Fibroblast of gingiva (primary cell): Measurements from ENCODE around the gene OR2A42.
"Not testable (repeated sequence)": the region's sequence is repeated elsewhere in the genome, so short reads cannot be mapped to it uniquely, and the experiment has no call there.

Experiments used
- DNase-seq: peaks from one replicate; pipeline ENCODE4 v3.0.0-alpha.2; 2011; ENCODE audit warnings: low read depth

OR2A42 gene, protein sequence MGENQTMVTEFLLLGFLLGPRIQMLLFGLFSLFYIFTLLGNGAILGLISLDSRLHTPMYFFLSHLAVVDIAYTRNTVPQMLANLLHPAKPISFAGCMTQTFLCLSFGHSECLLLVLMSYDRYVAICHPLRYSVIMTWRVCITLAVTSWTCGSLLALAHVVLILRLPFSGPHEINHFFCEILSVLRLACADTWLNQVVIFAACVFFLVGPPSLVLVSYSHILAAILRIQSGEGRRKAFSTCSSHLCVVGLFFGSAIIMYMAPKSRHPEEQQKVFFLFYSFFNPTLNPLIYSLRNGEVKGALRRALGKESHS

DNA sequence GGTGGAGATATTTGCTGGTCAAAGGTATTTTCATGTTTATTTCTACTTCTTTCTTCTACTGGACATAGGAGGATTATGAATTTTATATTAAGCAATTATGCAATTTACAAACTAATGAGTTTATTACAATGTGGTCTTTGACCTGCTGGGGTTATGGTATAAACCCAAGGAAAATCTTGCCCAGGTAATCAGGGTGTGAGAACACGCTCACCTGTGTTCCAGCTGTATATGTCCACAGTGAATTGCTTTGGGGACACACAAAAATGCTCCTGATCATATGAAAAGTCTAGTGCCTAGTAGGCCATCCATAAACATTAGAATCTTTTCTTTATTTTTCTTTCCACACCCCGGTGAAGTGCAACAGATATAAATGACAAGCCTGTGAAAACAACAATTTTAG is at the start of gene OR2A42:
TSS of gene OR2A42 (minus strand) at position 241 of the 400 bp plus-strand sequence. CDS start 6,762 bp downstream, outside the sequence.
- not testable (repeated sequence) for DNase-seq

DNA sequence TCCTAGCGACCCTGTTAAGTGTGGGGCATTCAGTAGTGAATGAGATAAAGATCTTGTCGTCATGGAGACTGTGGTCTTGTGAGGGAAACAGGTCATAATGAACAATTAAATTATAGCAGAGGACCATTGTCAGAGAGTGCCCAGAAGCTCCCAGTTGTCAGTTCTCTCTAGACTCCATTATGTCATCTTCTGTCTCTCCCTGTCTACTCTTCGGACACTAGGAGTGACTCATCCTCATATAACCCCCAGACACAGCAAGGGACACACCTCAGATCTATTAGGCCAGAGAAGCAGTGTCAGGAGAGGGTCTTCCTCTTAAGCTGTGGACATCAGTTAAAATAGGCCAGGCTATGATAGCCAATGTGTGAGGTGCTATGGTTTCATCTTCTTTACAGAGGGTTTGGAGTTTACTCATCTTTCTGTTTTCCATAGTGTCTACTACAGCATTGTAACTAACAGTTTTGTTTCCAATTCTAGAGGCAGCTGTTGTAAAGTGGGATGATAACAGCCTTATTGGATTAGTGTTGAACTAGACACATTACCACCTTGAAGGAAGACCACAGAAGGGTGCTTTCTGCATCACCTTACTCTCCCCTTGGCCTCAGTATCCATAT is 47.9 kb upstream of the OR2A42 start:
- DNase-seq = not testable (repeated sequence)

DNA sequence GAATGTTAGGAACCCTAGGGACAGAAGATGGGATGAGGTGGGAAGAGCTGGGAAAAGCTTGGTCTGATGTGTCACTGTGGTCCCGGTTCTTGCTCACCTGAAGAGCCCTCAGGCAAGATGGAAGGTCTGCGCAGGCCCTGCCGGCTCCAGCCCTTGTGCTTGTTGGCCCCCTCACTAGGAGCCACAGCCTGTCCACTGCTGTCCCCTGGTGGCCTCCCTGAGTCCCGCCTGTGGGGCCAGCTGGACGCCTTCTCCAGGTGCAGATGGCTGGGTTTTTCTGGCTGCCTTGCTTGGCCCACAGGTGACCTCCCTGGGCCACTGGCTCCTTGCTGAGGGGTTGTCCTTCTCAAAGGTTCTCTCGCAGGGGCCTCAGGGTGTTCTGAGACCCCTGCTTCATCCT is 44.3 kb upstream of the OR2A42 start:
- DNase-seq = not testable (repeated sequence)

DNA sequence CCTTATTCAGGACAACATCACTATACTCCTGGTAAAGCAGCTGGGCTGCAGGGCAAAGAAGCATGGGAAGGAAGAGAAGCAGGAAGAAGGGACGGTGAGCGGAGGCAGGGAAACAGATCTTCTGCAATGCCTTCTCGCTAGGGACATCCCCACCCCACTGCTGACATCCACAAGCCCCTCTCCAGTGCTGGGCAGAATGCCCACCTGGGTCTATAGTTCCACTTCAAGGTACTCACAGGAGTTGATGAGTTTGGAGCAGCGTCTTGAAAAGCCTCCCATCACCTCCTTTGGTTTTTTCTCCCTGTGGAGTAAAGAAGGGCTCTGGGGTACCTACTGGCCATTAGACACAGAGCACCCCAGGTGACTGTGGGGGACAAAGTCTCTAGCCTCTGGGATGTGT is 43.1 kb upstream of the OR2A42 start:
- DNase-seq = not testable (repeated sequence)

DNA sequence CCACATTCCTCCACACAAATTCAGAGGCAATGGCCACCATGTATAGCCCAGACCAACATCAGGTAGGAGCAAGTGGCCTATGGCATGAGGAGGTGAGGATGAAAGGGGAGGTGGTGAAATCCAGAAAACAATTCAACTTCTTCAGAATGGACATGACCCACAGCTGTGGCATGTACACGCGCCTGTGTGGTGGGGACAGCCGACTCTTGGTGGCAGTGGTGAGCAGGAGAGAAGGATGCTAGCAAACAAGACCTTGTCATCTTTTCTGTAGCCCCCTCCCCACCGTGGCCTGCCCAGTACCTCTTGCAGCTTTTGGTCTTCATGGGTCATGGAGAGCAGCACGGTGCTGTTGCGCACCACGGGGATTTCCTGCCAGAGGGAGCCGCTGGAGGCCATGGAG is 42.6 kb upstream of the OR2A42 start:
- DNase-seq = not testable (repeated sequence)

DNA sequence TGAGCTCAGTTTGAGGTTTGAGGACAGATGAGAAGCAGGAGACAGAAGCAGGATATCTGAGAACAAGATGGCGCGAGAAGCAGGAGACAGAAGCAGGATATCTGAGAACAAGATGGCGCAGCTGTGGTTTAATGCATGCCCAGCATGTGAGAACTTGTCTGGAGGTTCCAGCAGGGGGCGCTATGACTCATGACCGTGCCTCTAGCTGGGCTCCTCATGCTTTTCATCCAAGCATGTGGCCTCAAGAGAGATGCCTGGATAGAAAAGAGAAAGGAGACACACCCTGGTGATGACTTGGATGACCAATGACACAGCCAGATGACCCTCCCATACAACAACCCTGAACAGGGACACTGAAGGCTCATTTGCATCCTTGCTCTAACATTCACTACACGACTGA is 40.6 kb upstream of the OR2A42 start:
- not testable (repeated sequence) for DNase-seq

DNA sequence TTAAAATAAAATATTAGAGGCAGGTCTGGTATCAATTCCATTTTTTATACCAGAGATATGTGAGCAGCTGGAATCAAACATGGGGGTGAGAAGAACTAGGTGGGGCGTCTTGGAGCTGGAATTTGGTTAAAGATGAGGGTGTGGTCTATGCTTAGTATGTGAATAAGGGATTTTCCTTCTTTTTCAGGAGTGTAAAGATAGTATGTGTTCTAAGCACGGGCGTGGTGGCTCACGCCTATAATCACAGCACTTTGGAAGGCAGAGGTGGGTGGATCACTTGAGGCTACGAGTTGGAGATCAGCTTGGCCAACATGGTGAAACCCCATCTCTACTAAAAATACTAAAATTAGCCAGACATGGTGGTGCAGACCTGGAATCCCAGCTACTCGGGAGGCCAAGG is 35.9 kb upstream of the OR2A42 start:
- DNase-seq = not testable (repeated sequence)

DNA sequence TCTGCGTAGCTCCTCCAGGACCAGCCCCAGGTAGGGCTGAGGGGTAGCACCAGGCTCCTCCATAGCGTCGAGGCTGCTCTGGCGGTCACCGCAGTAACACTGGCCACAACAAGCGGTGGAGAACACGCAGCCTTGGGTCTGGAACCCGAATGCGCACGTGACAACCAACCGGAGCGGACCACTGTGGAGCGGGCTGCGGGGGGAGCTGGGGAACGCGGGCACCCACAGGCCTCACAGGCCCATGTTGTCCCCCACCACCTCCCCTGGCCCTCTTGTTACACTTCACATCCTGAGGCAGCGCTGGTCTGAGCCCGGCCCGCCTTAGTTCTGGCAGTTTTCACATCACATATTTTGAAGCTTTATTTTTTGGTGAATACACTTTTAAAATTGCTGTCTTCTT is 29.8 kb upstream of the OR2A42 start, which contains the start of gene CTAGE8:
TSS of gene CTAGE8 (minus strand) at position 101 of the 400 bp plus-strand sequence. CDS start at position 63, 38 bp downstream.
- DNase-seq = not testable (repeated sequence)

DNA sequence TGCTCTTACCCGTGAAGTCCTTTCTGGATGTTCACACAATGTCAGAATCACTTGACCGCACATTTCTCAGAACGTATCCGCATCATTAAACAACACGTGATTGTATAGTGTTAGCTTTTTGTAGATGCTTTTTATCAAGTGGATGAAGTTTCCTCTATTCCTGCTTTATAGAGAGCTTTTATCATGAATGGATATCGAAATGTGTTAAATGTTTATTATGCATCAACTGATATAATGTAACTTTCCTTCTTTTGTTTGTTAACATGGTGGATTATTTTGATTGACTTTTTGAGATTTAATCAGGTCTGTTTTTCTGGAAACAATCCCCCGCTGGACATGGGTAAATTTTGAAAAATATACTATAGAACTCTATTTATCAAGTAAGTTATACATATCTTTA is 25.3 kb upstream of the OR2A42 start, which contains the start of gene OR2A7:
TSS of gene OR2A7 (minus strand) at position 101 of the 400 bp plus-strand sequence. CDS start 5,164 bp downstream, outside the sequence.
- DNase-seq = not testable (repeated sequence)

DNA sequence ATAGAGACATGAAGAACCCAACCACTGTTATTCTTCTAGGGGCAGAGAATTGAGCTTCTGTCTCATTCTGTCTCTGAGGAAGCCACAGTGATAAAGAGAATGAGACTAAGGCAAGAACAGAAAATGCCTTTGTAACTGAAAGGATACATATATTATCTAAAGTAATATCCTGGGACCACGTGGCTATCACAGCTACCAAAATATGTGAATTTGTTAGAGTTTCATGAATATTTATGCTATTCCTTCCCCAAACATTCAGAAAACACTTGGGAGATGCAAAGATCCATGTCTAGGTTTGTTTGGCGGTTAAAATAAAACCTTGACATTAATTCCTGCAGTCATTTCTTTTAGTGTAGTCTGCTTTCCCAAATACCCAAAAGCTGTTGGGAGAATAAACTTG is 22.7 kb upstream of the OR2A42 start:
- not testable (repeated sequence) for DNase-seq

DNA sequence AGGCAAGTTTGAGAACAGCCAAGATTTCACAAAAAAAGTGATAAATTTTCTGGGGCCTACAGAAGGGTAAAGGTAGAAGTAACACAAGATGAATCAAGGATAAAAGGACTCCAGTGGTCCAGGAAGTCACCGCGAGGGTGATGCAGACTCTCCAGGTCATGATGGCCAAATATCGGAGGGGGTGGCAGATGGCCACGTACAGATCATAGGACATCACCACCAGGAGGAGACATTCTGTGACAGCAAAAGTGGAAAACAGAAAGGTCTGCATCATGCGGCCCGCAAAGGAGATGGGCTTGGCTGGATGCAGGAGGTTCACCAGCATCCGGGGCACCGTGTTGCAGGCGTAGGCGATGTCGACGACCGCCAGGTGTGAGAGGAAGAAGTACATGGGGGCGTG is 19.7 kb upstream of the OR2A42 start:
- DNase-seq = not testable (repeated sequence)

DNA sequence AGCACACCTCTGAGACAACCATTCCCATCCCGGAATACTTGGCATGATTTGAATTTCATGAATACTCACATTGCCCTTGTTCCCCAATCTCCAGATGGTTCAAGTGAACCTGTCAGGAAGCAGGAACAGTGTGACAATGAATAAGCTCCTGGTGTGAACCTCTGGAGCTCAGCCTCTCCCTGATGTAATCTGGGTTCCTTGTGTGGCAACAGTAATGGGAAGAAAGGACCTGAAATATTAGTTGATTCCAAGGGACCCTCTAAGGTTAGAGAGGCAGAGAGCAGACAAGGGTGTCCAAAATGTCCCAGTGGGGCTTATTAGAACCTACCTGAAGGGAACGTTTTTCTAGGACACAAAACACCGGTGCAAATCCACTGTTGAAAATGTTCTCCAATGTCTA is 16.7 kb upstream of the OR2A42 start:
- peak; percentile 24 for DNase-seq

DNA sequence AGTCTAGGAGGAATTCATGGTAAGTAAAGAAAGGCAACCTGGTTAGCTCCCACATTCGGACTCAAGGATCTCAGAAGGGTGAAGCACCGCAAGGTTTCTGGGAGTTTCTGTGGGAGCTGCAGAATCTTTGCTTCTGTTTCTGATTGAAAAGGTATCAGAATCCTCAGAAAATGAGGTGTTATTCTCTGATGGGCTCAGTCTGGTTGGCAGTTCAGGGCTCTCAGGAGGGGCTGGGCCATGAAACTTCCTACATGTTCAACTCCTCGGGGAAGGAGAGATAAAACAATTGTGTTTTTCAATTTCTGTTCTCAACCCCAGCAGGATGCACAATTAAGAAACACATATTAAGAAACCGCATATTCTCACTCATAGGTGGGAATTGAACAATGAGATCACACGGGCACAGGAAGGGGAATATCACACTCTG is 16.1 kb upstream of the OR2A42 start:
- DNase-seq = no peak

DNA sequence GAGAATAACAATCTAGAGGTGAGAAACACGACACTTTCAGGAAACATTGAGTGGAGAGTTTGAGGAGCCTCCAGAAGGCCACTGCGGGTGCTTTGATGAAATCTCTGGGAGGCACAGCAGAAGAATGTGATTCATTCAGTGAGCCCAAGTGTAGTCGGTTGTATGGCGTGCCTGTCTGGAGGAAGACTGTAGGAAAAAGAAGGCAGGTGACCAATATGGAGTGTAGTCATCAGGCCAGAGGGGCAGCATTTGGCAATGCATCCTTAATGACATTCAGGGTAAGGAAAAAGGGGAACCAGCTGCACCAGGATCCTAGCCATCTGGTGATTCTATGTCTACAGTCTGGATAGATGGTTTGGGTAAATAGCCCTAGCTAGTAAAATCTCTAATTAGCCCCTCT is 12.9 kb upstream of the OR2A42 start:
- DNase-seq = not testable (repeated sequence)

DNA sequence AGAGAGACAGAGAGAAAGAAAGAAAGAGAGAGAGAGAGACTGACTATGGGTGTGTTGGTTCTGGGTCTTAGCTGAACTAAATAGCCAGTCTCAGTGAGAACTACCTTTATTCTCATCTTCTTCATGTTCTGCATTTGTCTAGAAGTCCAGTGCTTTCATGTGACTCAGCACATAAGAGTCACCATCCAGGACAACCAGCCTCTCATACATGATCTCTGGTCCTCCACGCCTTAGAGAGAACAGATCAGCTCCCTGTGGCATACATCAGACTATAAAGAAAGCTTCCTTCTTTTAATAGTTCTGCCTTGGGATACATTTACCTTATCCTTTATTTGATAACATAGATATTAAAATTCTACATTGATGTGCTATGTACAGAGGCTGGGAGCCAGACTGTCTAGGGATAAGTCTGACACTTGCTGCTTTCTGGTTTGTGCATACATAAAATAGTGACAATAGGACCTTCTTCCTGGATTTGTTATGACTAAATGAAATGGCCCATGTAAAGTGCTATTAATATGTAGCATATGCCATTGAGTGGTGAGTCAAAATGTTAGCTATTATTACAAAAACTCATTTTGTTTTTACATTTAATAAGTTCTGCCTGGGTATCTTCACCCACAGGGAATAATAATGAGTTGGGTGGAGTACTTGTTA is 8.4 kb upstream of the OR2A42 start:
- DNase-seq = not testable (repeated sequence)

DNA sequence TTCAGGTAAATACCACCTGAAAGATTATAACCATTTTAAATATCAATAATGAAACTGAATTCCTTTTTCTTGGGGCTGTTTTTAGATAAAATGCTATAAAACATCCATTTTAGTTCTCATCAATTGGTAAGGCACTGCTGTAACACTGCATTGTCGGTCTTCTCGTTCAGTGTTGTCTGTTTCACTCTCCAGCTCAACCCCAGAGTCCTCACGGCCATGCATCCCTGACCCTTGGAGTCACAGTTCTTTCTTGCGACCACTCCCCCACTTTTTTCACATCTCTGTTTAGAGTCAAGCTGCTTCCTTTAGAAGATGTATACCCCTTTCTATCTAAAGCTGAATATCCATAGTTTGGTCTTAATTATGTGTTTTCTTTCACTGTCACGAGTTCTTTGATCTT is 7.6 kb upstream of the OR2A42 start:
- not testable (repeated sequence) for DNase-seq

DNA sequence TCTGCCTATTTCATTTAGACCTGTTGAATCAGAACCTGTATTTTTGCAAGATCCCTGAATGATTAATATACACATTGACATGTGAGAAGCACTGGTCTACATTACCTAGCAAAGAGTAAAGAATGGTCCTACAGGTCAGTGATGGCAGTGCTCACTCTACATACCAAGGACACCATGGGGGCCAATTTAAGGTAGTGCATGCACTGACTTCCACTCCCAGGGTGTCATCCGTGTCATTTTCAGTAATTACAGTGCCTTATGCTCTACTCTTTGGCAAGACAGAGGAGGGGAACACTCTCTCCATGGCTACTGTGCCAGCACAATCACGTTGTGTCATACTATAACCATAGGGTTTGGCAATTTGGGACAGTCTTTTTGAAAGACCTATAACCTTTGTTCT is 6.0 kb upstream of the OR2A42 start:
- DNase-seq = not testable (repeated sequence)

DNA sequence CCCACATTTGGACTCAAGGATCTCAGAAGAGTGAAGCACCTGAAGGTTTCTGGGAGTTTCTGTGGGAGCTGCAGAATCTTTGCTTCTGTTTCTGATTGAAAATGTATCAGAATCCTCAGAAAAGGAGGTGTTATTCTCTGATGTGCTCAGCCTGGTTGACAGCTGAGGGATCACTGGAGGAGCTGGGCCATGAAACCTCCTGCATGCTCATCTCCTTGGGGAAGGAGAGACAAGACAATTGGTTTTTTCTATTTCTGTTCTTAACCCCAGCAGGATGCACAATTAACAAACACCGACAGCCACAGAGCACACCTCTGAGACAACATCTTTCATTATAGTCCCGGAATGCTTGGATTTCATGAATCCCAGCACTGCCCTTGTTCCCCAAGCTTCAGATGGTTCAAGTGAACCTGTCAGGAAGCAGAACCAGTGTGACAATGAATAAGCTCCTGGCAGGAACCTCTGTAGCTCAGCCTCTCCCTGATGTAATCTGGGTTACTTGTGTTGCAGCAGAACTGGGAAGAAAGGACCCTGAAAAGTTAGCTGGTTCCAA is 799 bp downstream of the OR2A42 start:
- DNase-seq = not testable (repeated sequence)

DNA sequence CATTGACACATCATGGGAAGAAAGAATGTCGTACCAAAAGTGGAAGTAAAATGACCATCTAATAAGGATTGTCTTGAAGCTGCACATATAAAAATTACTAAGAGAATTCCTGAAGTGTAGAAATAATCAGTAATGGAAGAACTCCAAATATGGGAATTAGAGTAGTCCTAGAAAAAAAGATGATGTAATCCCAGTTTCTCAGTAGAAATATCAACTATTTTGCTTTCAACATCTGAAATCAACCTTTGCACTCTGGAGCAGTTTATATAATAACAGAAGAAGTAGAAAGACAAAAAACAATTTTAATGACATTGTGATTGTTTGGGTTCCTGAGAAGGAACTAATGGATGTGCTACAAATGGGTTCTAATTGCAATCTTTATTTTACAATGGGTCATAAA is 6.4 kb downstream of the OR2A42 start:
- DNase-seq = not testable (repeated sequence)

DNA sequence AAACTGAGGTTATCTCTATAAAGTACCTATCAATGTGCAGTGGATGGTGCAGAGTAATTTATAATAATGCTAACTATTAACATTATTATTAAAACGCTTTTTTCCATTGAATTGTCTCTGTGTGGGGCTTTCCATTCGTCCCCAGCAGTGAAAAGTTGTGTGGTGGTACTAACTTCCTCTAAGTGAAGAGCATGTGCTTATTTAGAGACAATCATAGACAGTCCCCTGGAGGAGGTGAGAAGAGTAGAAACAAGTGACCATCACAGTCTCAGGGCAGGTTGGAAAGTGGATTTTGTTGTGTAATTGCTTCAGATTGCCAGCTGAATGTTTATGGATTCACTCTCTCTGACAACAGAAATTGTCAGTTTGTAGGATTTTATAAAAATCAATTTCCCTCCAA is 8.4 kb downstream of the OR2A42 start:
- DNase-seq = not testable (repeated sequence)

DNA sequence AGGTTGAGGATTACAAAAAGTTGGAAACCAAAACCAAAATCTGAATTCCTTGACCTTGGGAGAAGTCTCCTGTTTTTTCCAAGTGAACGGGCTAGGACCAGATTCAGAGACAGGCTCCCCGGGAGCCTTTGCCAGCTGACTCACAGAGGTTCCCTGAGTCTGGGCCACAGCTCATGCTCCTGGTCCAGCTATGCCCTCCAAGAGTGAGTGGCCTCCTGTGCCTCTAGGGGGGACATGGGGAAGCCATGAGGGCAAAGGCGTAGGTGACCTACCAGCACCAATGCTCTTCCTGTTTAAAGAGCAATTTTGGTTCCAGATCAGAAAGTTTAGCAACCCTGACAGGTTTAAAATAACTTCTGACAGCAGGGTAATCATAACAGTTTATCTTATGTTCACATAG is 10.6 kb downstream of the OR2A42 start:
- not testable (repeated sequence) for DNase-seq

DNA sequence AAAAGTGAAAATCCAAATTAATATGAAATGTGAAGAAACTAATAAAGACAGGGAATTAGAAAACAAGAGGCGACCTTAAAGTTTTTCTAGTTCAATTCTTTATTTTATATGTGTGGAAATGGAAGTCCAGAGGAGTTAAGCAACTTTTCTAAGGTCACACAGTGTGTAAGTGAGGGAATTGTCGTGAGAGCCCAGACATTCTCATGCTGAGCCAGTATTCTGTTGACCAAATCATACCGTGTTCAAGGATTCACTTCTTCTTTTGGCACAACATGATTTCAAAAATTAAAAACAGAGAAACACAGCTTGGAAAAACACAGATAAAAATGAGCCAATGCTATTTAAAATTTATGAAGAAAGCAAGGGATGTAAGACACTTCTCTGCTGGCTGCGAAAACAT is 12.5 kb downstream of the OR2A42 start:
- not testable (repeated sequence) for DNase-seq
